RWPE2 (cell line): Measurements from ENCODE around the gene PNCK.

Experiments
- ATAC-seq: fragments of 200-7000 bp; cut with Tn5 transposase; 3 replicates; pipeline ENCODE4 v1.9.1; 2021; ENCODE audit warnings: low read depth
- DNase-seq: peaks from one replicate; pipeline ENCODE4 v3.0.0-alpha.2; 2020; ENCODE audit warnings: low spot score
- H3K27ac ChIP-seq: fragments of 450-650 bp; 2 replicates; pipeline ENCODE4 v1.5.1; 2017; ENCODE audit warnings: mild to moderate bottlenecking; ENCODE audit not compliant: poor library complexity, severe bottlenecking
- H3K27me3 ChIP-seq: fragments of 250-450 bp; sonication (Bioruptor Pico); 2 replicates; pipeline ENCODE4 v1.5.1; 2021; ENCODE audit warnings: mild to moderate bottlenecking, moderate library complexity; ENCODE audit not compliant: insufficient read depth, poor library complexity, severe bottlenecking
- H3K36me3 ChIP-seq: fragments of 250-450 bp; sonication (Bioruptor Pico); 2 replicates; pipeline ENCODE4 v1.5.1; 2020; ENCODE audit warnings: low read depth, mild to moderate bottlenecking, moderate library complexity
- H3K4me1 ChIP-seq: fragments of 250-450 bp; sonication (Bioruptor Pico); 2 replicates; pipeline ENCODE4 v1.5.1; 2021; ENCODE audit warnings: mild to moderate bottlenecking, moderate library complexity; ENCODE audit not compliant: insufficient read depth, poor library complexity, severe bottlenecking
- H3K4me3 ChIP-seq: fragments of 250-450 bp; sonication (Bioruptor Pico); 2 replicates; pipeline ENCODE4 v1.5.1; 2021; ENCODE audit warnings: mild to moderate bottlenecking, moderate library complexity; ENCODE audit not compliant: severe bottlenecking
- H3K9me3 ChIP-seq: fragments of 250-450 bp; sonication (Bioruptor Pico); 2 replicates; pipeline ENCODE4 v1.5.1; 2021; ENCODE audit warnings: mild to moderate bottlenecking, moderate library complexity; ENCODE audit not compliant: severe bottlenecking
- TF ChIP-seq, protein P1 (sequence below): fragments of 450-650 bp; IDR thresholded peaks from one replicate; pipeline ENCODE4 v1.5.1; 2017; ENCODE audit warnings: mild to moderate bottlenecking, moderate library complexity; ENCODE audit not compliant: poor library complexity, severe bottlenecking

PNCK gene

DNA sequence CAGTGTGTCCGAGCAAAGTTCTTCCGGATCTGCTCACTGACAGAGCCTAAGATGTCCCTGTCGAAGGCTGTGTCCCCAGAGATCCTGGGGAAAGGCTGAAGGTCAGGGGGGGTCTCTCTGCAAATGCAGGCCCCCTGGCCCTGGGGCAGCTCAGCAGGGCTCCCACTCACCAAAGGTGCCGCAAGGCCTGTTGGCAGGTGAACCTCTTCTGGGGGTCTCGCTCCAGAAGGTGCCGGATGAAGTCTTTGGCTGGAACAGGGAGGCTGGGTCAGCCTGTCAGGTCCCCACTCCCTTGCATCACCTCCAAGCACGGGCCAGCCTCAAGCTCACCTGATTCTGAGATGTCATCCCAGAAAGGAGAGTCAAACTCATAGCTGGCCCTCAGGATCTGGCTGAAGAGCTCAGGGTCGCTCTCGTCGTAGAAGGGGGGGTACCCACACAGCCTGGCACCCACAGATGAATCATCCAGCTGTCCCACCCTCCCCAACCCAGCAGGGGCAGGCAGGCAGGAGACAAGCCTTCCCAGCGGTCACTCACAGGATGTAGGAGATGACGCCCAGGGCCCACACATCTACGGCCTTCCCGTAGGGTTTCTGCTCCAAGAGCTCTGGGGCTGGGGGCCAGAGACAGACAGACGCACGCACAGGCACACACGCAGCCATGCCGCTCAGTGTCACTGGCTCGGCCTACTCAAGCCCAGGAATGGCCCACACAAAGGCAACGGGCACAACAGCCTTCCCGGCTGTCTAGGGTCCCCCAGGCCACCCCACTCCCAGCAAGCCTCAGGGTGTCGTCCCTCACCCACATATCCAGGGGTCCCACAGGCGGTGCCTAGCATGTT lies 2.6 kb downstream of the PNCK start:
- Histone ChIP-seq H3K4me3 (no peak overlapping the region), H3K36me3 (no peaks in the 10 kb centered on the region), H3K27ac (no peak overlapping the region), H3K27me3 (no peaks in the 10 kb centered on the region), H3K9me3 (no peaks in the 10 kb centered on the region), H3K4me1 (peaks cover 5% of the 10 kb centered on the region)
- TF ChIP-seq, protein P1, sequence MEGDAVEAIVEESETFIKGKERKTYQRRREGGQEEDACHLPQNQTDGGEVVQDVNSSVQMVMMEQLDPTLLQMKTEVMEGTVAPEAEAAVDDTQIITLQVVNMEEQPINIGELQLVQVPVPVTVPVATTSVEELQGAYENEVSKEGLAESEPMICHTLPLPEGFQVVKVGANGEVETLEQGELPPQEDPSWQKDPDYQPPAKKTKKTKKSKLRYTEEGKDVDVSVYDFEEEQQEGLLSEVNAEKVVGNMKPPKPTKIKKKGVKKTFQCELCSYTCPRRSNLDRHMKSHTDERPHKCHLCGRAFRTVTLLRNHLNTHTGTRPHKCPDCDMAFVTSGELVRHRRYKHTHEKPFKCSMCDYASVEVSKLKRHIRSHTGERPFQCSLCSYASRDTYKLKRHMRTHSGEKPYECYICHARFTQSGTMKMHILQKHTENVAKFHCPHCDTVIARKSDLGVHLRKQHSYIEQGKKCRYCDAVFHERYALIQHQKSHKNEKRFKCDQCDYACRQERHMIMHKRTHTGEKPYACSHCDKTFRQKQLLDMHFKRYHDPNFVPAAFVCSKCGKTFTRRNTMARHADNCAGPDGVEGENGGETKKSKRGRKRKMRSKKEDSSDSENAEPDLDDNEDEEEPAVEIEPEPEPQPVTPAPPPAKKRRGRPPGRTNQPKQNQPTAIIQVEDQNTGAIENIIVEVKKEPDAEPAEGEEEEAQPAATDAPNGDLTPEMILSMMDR: no peak
- ATAC-seq (no peak), DNase-seq (no peak)

DNA sequence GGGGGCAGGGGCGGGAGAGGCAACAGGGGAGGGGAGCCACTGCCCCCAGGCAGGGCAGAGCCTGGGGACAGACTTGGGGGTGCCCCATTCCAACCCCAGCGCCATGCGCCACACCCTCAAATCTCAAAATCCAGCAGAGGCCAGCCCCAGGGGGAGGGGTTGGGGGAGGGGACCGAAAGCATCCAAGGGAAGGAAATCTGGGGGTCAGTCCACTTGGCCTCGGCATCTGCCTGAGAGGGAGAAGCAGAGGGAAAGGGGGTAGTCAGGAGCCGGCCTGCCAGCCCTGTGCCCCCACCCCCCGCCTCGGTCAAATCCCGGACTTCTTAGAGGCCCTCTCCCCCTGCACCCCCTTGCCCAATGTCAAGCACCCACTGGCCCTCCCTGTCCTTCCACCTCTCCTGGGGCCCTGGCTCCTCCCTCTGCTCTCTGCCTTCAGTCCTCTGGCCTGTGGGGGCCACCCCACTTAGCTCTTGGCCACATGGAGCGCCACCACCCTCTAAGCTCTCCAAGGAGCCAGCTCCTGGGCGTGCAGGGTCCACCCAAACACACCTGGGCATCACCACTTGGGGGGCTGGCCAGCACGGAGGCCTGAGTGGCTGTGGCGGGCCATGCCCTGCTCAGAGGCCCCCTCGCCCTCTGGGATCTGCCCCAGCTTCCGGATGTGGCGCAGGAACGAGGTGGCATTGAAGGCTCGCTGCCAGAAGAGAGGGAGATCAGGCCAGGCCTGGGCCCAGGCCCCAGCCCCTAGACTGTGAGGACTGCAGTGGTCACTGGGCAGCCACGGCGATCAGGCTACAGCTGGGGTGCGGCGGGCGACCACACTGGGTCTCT lies 3.5 kb downstream of the PNCK start:
- H3K27me3 ChIP-seq: no peaks in the 10 kb centered on the region
- no peak for DNase-seq
- no peak for ATAC-seq
- H3K4me3 ChIP-seq: no peak overlapping the region
- H3K36me3 ChIP-seq: no peaks in the 10 kb centered on the region
- H3K9me3 ChIP-seq: no peaks in the 10 kb centered on the region
- H3K4me1 ChIP-seq: no peaks in the 10 kb centered on the region
- TF ChIP-seq, protein P1: no peak
- no peak overlapping the region for H3K27ac ChIP-seq

DNA sequence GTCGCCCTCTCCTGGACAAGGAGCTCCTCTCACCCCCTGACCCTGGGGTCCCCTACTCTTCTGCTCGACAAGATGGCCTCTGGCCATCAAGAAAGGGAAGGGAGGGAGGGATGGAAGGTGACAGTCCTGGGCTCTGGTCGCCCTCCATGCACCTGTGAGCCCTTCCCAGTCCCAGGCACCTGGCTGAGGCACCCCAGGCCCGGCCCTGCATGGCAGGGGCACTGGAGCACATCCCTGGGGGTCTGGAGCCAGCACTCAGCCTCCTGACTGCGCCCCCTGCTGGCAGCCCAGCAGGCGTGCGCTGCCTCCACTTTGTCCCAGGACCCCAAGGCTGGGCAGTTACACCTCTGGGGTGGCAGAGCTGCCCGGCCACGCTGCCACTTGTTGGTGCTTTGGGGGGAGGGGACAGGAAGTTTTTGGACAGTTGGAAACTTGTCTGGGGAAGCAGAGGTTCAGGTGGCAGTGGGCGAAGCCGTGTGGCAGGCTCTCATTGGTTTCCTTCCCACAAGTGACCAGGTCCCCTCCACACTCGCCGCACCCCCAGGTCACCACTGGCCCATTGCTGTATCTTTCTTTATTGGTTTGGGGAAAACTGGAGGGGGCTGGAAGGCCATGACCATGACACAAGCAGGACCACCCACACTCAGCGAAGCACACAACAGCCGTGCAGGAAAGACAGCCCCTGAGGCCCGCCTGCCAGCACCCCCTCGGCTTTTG lies 4.3 kb downstream of the PNCK start:
- no peaks in the 10 kb centered on the region for H3K9me3 ChIP-seq
- no peaks in the 10 kb centered on the region for H3K4me1 ChIP-seq
- H3K27me3 ChIP-seq: no peaks in the 10 kb centered on the region
- ATAC-seq: no peak
- no peaks in the 10 kb centered on the region for H3K36me3 ChIP-seq
- TF ChIP-seq, protein P1: peak; percentile 56
- no peak overlapping the region for H3K4me3 ChIP-seq
- no peak for DNase-seq
- H3K27ac ChIP-seq: no peak overlapping the region

DNA sequence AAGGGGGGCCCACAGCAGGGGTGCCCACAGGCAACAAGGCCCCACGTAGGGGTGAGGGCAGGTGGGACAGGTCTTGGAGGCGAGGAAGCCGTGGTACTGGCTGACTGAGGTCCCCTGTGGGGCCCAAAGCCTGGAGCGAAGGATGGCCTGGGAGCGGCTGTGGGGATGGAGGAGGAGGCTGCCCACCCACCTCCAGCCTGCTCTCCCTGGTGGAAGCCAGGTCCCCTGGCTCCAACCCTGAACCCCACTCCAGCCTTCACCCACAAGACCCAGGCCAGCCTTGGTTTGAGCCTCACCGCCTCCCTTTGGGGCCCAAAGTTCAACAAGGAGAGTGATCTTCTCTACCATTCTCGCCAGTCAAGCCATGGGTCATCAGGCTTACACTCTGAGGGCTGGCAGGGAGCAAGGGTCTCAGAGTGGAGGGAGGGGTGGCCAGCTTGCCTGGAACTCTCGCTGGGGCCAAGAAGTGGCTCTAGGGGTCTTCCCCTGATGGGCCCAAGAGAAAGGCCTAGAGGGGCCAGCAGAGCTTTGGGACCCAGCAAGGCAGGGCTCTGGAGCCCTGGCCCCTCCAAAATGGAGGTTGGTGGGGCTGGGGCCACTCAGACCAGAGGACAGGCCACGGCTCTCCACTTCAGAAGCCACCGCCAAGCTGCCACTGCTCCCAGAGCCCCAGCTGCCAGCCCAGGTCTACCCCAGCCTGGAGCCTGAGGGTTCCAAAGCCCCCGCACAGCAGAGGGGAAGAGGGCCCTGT lies 5.0 kb downstream of the PNCK start:
- no peak overlapping the region for H3K4me3 ChIP-seq
- no peaks in the 10 kb centered on the region for H3K27me3 ChIP-seq
- DNase-seq (no peak), ATAC-seq (no peak)
- H3K4me1 ChIP-seq: no peaks in the 10 kb centered on the region
- H3K9me3 ChIP-seq: no peaks in the 10 kb centered on the region
- no peak overlapping the region for H3K27ac ChIP-seq
- H3K36me3 ChIP-seq: no peaks in the 10 kb centered on the region
- TF ChIP-seq, protein P1: no peak
